DOHH2 (cell line): Measurements from ENCODE around the gene MRPL36.

Experiments
- EZH2phosphoT487 ChIP-seq: fragments of 200-600 bp; sonication (generic); IDR thresholded peaks from 2 replicates; pipeline ENCODE4 v1.6.1; 2017; ENCODE audit warnings: borderline replicate concordance, mild to moderate bottlenecking, antibody characterized with exemption, low read length, moderate library complexity, mixed read lengths
- TF ChIP-seq, protein P1 (sequence below): fragments of 200-600 bp; sonication (generic); IDR thresholded peaks from one replicate; pipeline ENCODE4 v1.5.1; 2014; ENCODE audit warnings: antibody characterized with exemption, mild to moderate bottlenecking, low read depth, low read length; ENCODE audit not compliant: poor library complexity, severe bottlenecking

DNA sequence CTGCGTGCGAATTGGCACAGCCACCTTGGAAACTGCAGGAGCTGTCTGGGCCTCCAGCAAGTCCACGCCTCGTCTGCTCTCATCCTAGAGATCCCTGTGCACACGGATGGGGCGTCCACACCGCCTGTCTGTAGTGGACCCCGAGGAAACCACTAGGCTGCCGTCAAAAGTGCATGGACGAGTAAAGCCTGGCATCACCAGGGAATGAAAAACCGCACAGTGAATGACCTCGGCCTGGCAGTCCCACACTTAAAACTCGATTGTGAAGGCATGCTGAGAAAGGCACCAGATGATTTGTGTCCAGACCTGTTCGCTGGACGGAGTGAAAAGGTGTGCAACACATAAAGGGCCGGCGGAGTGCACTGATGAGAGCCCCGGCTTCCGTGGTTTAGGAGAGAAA, 50.8 kb downstream of the MRPL36 start:
- TF ChIP-seq, protein P1, sequence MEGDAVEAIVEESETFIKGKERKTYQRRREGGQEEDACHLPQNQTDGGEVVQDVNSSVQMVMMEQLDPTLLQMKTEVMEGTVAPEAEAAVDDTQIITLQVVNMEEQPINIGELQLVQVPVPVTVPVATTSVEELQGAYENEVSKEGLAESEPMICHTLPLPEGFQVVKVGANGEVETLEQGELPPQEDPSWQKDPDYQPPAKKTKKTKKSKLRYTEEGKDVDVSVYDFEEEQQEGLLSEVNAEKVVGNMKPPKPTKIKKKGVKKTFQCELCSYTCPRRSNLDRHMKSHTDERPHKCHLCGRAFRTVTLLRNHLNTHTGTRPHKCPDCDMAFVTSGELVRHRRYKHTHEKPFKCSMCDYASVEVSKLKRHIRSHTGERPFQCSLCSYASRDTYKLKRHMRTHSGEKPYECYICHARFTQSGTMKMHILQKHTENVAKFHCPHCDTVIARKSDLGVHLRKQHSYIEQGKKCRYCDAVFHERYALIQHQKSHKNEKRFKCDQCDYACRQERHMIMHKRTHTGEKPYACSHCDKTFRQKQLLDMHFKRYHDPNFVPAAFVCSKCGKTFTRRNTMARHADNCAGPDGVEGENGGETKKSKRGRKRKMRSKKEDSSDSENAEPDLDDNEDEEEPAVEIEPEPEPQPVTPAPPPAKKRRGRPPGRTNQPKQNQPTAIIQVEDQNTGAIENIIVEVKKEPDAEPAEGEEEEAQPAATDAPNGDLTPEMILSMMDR: no peak
- no peak for TF ChIP-seq EZH2phosphoT487
